Parathyroid adenoma (tissue), 2 donors: ENCODE data around the gene PAX7.

ENCODE experiments used
- H2AFZ ChIP-seq: fragments of 300-600 bp; sonication (generic); one replicate; pipeline ENCODE4 v1.7.0; 2017; ENCODE audit warnings: antibody characterized with exemption, mild to moderate bottlenecking
- H3K27ac ChIP-seq: fragments of 300-600 bp; sonication (generic); one replicate; pipeline ENCODE4 v1.7.0; 2017
- H3K27me3 ChIP-seq: fragments of 300-600 bp; sonication (generic); one replicate; pipeline ENCODE4 v1.7.0; 2017; ENCODE audit warnings: low read length; ENCODE audit not compliant: control insufficient read depth, insufficient read depth
- H3K36me3 ChIP-seq: fragments of 300-600 bp; sonication (generic); one replicate; pipeline ENCODE4 v1.7.0; 2017; ENCODE audit warnings: low read length; ENCODE audit not compliant: control insufficient read depth, insufficient read depth
- H3K4me1 ChIP-seq: fragments of 300-600 bp; sonication (generic); one replicate; pipeline ENCODE4 v1.7.0; 2017; ENCODE audit warnings: control low read depth
- H3K4me2 ChIP-seq: fragments of 300-600 bp; sonication (generic); one replicate; pipeline ENCODE4 v1.7.0; 2017; ENCODE audit warnings: low read length
- H3K4me3 ChIP-seq: fragments of 300-600 bp; sonication (generic); one replicate; pipeline ENCODE4 v1.7.0; 2017; ENCODE audit warnings: low read depth, low read length
- H3K79me2 ChIP-seq: fragments of 300-600 bp; sonication (generic); one replicate; pipeline ENCODE4 v1.7.0; 2017; ENCODE audit warnings: control low read depth
- H3K9ac ChIP-seq: fragments of 300-600 bp; sonication (generic); one replicate; pipeline ENCODE4 v1.7.0; 2017; ENCODE audit warnings: mild to moderate bottlenecking
- H3K9me3 ChIP-seq: fragments of 300-600 bp; sonication (generic); one replicate; pipeline ENCODE4 v1.7.0; 2017; ENCODE audit warnings: low read length; ENCODE audit not compliant: control insufficient read depth
- CTCF ChIP-seq: fragments of 300-600 bp; sonication (generic); IDR thresholded peaks from one replicate; pipeline ENCODE4 v1.7.0; 2017; ENCODE audit warnings: antibody characterized with exemption, mild to moderate bottlenecking
- donor health status: primary hyperparathyroidism.

The PAX7 gene

GRCh38 chr1:18667333-18667732 is 36.7 kb downstream of the PAX7 start:
- Histone ChIP-seq H3K27ac (no peak overlapping the region), H3K27me3 (no peaks in the 10 kb centered on the region)

DNA sequence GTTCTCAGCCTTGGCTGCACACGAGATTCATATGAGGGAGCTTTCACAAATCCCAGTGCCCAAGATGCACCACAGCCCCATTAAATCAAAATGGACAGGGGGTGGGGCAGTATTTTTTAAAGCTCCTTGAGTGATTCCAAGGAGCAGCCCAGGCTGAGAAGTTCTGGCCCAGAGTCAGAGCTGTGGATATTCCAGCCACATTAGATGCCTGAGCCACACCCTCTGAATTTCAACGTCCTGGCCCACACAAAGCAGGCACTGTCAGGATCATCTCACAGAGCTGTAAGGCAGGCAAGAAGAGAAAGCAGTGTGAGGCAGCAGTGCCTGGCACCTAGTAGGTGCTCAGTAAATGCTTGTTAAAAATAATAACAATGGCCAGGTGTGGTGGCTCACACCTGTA is 37.4 kb downstream of the PAX7 start:
- no peaks in the 10 kb centered on the region for H3K4me1 ChIP-seq
- H3K27me3 ChIP-seq = no peaks in the 10 kb centered on the region
- H2AFZ ChIP-seq = no peak overlapping the region
- no peaks in the 10 kb centered on the region for H3K9me3 ChIP-seq
- no peak overlapping the region for H3K4me2 ChIP-seq
- H3K36me3 ChIP-seq = no peaks in the 10 kb centered on the region
- no peak overlapping the region for H3K9ac ChIP-seq
- no peak for TF ChIP-seq CTCF
- H3K27ac ChIP-seq = no peak overlapping the region
- H3K79me2 ChIP-seq = no peaks in the 10 kb centered on the region
- no peak overlapping the region for H3K4me3 ChIP-seq

More at GRCh38 chr1:18667333-18667732, 36.7 kb downstream of the PAX7 start:
- no peaks in the 10 kb centered on the region for H3K4me1 ChIP-seq
- H3K79me2 ChIP-seq = no peaks in the 10 kb centered on the region
- no peak for TF ChIP-seq CTCF
- no peaks in the 10 kb centered on the region for H3K9me3 ChIP-seq
- H3K4me2 ChIP-seq = no peak overlapping the region
- H3K9ac ChIP-seq = no peak overlapping the region
- no peaks in the 10 kb centered on the region for H3K36me3 ChIP-seq
- no peak overlapping the region for H2AFZ ChIP-seq
- H3K4me3 ChIP-seq = no peak overlapping the region

- TF ChIP-seq CTCF = no peak
- Histone ChIP-seq H3K9ac (no peak overlapping the region), H3K4me3 (no peak overlapping the region), H3K4me1 (no peaks in the 10 kb centered on the region), H3K36me3 (no peaks in the 10 kb centered on the region), H3K27me3 (no peaks in the 10 kb centered on the region), H3K27ac (no peak overlapping the region), H3K79me2 (no peaks in the 10 kb centered on the region), H3K9me3 (no peaks in the 10 kb centered on the region), H2AFZ (no peak overlapping the region), H3K4me2 (no peak overlapping the region)
Measured at GRCh38 chr1:18668750-18669404, 38.2 kb downstream of the PAX7 start.

DNA sequence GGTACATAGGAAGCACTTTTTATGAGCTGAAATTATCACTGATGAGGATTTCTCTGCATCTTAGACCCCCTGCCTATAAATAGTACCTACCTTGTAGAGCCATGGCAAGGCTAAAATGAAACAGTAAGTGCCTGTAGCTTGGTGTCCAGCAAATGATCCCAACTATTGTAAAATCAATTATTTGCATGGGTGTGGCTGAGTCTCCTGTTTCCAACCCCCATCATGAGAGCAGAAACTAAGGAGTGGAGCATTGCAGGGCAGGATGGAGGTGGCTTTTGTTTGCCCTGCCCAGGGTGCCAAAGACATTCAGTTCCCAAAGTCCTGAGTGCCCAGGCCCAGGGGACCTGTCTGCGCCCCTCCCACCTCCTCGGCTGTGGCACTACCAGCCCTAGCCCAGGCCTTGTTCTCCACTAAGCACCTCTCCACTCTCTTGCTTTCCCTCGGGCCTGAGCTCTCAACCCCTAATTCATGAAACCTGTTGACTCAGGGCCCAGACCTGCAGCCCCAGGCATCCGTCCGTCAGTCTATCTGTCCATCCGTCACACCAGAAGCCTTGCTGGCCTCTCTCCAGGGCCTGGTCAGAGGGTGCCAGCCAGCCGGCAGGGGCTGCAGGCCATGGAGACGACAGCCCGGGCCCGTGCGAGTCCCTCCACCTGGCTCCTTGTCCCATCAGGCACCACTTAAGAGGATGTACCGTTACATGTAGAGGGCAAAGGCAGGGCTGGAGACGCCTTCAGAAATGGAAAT is 39.6 kb downstream of the PAX7 start:
- no peaks in the 10 kb centered on the region for H3K4me1 ChIP-seq
- H3K9ac ChIP-seq = no peak overlapping the region
- H3K9me3 ChIP-seq = no peaks in the 10 kb centered on the region
- H3K36me3 ChIP-seq = no peaks in the 10 kb centered on the region
- TF ChIP-seq CTCF = no peak
- H3K79me2 ChIP-seq = no peaks in the 10 kb centered on the region
- no peaks in the 10 kb centered on the region for H3K27me3 ChIP-seq
- no peak overlapping the region for H3K27ac ChIP-seq
- no peak overlapping the region for H3K4me2 ChIP-seq
- H2AFZ ChIP-seq = no peak overlapping the region
- H3K4me3 ChIP-seq = no peak overlapping the region

GRCh38 chr1:18670868-18671225 is 40.2 kb downstream of the PAX7 start:
- TF ChIP-seq CTCF = no peak
- no peak overlapping the region for H3K27ac ChIP-seq

More at GRCh38 chr1:18670868-18671225, 40.2 kb downstream of the PAX7 start:
- H3K9ac ChIP-seq = no peak overlapping the region
- H3K27me3 ChIP-seq = peaks cover 2% of the 10 kb centered on the region
- H3K4me3 ChIP-seq = no peak overlapping the region
- no peak overlapping the region for H3K4me2 ChIP-seq
- no peak overlapping the region for H2AFZ ChIP-seq
- no peaks in the 10 kb centered on the region for H3K79me2 ChIP-seq
- H3K4me1 ChIP-seq = no peaks in the 10 kb centered on the region
- H3K9me3 ChIP-seq = no peaks in the 10 kb centered on the region
- H3K36me3 ChIP-seq = no peaks in the 10 kb centered on the region
